ENCODE results near the gene CEACAM4.

GRCh38 chr19:41638641-41639081 lies 11.8 kb upstream of the CEACAM4 start:
- TF ChIP-seq, protein P1, sequence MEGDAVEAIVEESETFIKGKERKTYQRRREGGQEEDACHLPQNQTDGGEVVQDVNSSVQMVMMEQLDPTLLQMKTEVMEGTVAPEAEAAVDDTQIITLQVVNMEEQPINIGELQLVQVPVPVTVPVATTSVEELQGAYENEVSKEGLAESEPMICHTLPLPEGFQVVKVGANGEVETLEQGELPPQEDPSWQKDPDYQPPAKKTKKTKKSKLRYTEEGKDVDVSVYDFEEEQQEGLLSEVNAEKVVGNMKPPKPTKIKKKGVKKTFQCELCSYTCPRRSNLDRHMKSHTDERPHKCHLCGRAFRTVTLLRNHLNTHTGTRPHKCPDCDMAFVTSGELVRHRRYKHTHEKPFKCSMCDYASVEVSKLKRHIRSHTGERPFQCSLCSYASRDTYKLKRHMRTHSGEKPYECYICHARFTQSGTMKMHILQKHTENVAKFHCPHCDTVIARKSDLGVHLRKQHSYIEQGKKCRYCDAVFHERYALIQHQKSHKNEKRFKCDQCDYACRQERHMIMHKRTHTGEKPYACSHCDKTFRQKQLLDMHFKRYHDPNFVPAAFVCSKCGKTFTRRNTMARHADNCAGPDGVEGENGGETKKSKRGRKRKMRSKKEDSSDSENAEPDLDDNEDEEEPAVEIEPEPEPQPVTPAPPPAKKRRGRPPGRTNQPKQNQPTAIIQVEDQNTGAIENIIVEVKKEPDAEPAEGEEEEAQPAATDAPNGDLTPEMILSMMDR (IDR thresholded peaks at IDR 0.05): no peak
- TF ChIP-seq POLR2AphosphoS5 (IDR thresholded peaks at IDR 0.05): no peak
- TF ChIP-seq POLR2A (IDR thresholded peaks at IDR 0.05): no peak

All from breast epithelium (tissue), 3 donors.